GM19324 (cell line): ENCODE results near the gene SLC22A12.

Source experiments
- ATAC-seq: cut with Tn5 transposase; IDR thresholded peaks from one replicate; pipeline ENCODE4 v1.9.1; 2021; ENCODE audit warnings: mild to moderate bottlenecking, moderate library complexity; ENCODE audit not compliant: unreplicated experiment, low FRiP score

The SLC22A12 gene

DNA sequence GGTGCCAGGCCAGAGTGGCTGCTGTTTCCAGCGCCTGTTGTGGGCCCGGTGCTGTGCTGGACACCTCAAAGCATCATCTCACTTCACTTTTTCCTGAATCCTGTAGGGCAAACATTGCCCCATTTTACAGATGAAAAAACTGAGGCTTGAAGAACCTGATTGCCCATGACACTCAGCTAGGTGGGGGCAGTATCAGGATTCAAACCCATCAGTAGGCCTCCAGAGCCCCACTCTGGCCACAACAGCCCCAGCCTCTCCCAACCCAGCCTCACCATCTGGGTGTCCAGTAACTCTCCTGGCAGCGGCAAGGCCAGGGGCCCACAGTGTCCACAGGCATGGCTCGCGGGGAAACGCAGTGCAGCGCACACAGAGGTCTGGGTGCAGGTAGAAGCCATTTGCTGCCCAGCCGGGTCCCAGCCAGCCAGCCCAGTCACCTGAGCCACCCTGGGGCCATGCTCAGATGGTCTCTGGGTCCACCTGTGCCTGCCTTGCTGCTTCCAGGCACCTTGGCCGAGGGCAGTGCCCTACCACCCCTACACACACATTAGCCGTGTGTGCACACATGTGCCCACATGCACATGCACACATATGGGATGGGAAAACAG lies 11.5 kb downstream of the SLC22A12 start:
- ATAC-seq = no peak

DNA sequence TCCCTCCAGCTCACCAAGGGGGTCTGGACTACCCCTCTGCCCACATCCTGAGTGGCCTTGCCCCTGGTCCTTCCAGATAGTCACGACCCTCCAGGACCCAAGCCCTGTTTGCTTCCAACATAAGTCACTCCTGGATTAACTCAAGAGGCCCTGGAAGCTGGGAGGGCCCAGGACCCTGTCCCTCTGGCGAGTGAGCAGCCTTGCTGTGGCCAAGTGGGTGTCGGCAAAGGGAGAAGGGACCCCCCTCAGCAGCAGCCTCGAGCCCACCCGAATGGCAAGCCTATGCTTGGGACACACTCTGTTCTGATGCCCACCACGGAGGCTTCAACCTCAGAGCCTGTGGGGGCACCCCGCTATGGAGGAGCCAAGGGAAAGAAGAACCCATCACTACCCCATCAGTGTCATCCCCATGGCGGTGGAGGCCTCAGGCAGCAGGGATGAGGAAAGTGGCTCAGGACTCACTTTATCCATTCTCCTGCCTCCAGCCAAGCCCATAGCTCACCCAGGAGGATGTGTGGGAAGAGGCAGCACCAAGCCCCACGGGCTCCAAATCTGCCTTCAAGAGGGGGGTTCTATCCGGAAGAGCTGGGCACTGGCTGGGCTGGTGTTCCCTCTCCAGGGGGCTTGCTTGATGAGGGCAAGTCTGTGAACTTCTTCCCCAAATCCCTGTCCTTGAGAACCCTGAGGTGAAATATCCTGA lies 12.5 kb downstream of the SLC22A12 start:
- no peak for ATAC-seq

DNA sequence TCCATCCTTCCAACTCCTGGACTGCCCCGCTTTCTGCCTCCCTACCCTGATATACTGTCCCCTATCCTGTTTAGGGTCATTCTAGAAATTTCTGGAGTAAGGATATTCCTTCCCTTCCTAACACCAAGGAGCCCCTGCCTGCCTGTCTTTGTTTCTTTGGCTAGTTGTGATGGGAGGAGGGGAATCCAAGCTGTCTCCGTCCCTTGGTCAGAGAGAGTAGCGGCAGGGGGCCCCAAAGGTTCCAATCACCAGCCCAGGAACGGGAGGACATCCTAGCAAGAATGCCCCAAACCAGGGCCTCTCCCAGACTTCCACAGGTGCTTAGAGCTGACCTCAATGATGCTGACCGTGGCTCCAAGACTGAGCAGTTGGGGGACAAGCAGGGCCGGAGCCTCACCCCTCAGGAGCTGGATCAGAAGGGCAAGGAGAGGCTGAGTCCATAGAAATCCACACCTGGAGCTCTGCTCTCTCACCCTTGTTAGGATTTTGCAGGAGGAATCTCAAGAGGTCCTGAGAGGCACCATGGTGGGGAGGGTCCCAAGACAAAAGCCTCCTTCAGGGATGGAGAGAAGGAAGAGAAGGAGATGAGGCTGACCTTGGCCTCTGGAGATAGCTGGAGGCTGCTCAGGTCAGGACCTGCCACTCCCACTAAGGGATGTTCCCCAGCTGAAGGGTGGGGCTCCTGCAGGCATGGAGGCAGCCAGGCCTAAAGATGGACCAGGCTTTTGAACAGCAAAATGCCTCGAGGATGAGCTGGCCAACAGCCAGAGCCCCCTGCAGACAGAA lies 13.6 kb downstream of the SLC22A12 start:
- ATAC-seq = no peak

DNA sequence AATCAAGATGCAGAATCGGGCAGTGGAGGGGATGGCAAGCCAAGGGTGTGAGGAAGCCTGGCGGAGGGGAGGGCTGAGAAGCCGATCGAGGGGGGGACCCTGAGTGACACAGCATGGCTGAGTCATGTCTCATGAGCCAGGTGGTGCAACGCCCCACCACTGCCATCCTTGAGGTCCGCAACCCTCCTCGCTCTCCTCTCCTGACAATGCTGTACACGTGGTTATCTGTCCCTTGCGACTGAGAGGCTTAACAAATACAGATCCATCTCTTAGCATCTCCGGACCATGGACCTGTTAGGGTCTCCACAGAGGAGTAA lies 14.2 kb downstream of the SLC22A12 start:
- ATAC-seq = no peak

DNA sequence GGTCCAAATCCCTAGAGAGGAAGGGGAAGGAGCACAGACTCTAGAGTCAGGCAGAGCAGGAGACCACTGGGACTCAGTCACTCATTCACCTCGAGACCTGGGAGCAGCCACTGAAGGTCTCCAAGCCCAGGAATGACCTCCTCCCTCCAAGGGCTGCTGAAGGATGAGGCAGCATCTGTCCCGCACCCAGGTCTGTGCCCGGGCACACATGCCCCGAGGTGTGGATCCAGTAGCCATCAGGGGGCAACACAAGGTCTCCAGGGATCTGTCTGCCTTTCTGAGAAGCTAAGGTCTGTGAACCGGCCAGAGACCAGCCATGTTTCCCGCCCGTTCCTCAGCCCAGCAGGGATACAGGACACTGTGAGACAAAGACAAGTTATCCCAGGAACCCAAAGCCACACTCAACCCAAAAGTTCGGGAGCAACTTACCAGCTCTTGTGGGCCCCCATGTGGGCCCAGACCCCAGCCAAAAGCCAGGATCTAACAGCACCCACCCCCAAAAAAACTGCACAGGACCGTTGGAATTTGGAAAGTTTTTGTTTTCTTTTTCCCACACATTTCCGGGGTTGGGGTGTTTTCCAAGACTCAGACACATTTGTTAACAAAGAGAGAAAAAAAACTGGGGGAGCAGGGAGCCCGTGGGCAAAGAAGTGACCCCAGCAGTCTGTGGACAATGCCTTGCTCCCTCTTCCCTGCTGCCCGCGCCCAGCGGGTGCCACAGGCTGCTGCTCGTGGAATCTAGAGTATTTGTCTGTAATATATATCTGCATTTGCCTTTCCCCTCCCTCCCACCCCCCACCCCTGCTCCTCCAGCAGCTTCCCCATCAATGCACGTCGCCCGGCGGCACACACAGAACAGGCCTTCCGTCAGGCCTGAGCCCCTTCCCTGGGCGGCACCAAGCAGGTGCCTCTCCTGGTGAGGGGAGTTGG lies 14.9 kb downstream of the SLC22A12 start:
- ATAC-seq = no peak

DNA sequence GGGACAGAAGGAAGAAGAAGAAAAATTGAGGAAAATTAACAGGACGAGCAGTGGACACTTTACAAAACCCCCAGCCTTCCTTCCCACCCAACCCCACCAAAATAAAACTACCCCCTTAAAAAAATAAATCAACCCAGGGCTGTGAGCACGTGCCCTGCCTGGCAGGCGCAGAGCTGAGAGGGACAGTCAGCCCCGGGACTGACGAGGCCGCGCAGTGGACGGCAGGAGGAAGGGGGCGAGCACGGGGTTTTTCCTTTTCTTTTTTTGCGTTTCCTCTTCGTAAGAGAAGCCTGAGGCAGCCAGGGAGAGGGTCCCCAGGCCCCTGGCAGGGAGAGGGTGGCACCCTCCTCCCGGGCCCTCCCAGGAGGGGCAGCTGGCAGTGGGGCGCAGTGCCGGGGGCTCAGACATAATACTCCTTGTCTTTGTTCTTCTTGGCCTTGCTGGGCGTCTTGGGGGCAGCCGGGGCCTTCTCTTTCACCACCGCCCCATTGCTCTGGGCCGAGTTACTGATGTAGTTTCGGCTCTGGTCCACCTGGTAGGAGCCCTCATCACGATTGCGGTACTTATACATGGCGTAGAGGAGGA lies 15.9 kb downstream of the SLC22A12 start:
- no peak for ATAC-seq

DNA sequence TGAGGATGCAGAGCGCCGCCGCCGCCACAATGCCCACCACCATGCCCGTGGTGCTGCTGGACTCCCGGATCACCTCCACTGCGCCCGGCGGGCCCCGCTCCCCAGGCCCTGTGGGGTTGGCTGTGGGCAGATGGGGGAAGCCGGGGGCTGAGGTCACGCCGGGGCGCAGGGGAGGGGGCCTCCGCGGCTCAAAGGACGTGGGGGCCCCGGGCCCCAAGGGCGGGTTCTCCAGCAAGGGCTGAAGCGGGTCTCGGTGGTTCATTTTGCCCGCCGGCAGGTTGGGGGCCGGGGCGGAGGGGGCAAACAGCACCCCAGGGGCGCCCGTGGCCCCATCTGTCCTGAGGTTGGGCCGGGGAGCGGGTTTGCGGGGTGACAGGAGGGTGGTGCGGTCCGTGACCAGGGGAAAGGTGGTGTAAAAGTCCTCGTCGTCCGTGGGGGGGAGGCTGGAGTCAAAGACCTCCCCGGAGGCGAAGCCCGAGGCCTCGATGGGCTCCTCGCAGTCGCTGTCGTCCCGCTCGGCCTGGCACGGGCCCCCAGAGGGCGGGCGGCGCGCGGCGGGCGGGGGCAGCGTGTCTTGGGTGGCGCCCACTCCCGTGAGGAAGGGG lies 16.5 kb downstream of the SLC22A12 start:
- no peak for ATAC-seq

DNA sequence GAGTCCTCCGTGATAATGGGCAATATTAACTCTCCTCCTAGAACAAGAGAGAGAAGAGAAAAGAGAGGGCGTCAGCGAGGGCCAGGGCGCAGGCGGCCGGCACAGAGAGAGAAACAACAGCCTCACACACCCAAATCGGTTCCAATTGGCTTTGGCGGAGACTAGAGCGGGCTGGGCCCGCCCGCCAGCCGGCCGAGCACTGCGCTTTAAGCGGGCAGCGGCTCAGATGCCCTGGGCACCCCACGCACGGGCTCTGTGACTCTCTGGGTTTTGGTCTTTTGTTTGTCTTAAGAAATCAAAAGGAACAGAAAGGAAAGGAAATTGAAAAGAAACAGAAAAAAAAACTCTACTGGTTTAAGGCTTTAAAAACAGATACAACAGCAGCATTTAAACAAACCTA lies 17.0 kb downstream of the SLC22A12 start:
- ATAC-seq = no peak

DNA sequence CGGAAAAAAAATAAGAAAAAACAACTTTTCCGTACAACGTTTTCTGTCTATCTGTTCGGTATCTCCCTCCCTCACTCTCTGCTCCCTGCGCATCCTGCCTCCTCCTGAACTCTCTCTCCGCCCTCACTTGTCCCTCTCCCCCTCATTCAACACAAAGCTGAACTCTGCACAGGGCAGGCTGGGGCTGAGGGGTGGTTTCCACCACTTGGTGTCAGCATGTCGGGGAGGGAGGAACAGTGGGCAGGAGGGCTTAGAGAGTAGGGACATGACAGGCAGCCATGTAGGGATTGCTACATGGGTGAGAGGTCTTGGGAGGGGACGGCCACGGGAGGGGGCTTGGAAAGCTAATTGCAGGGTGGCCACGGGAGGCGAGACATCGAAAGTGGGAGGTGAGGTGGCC lies 17.6 kb downstream of the SLC22A12 start:
- ATAC-seq = no peak

DNA sequence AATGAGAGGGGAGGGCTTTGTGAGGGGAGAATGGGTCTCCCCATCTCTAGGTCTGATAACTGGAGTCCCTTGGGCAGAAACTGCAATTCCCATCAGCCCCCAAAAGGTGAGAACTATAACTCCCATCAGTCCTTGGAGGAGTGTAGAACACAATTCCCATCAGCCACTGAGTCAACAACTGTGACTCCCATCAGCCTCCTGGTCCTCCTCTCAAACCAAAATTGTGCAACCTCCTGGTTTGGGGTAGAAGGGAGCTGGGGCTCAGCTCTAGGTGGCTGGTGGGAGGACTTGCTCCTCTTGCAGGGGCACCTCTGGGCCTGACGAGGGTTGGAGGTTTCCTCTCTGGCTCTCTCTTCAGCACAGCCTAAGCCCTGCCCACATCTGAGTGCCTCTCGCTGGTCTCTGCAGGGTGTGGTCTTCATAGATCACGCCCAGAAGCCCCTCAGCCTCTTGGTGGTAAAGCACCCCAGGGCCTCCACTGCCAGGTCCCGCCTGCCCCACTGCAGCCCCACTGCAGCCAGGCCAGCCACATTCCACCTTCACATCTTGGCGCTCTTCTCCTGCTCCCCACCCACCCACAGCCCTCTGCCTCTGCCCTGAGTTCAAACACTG lies 18.5 kb downstream of the SLC22A12 start:
- ATAC-seq = no peak

DNA sequence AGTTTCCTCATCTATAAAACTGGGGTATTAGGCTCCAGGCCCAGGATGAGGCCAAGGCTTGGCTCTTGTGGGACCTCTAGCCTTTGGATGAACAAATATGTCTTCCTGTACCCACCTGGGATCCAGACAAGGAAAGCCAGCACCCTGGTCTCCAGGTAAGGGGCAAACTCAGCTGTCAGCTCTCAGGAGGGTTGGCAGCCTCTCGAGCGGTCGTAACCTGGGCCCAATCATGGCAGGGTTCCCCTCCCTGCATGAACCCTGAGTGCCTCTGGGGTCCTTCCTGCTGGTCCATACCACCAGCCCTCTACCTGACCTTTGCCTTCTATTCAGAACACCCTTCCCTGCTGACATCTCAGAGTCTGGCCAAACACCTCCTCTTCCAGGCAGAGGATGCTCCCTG lies 19.6 kb downstream of the SLC22A12 start:
- no peak for ATAC-seq

DNA sequence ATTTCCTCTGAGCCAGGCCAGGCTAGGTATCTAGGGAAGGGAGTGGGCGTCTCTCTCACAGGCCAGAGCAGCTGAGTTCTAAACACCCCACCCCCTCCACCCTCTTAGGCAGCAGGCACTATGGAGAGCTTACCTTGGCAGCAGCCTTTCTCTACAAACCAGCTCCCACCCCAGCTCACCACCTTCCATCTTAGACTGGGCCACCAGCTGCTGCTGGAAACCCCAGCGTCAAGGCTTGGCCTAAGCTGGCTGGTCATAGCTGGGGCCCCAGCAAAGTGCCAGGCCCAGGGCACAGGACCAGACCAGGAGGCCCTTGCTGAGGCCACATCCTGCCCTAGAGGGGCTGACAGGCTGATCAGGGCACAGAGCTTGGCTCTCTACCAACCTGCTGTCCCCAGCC lies 20.2 kb downstream of the SLC22A12 start:
- no peak for ATAC-seq

DNA sequence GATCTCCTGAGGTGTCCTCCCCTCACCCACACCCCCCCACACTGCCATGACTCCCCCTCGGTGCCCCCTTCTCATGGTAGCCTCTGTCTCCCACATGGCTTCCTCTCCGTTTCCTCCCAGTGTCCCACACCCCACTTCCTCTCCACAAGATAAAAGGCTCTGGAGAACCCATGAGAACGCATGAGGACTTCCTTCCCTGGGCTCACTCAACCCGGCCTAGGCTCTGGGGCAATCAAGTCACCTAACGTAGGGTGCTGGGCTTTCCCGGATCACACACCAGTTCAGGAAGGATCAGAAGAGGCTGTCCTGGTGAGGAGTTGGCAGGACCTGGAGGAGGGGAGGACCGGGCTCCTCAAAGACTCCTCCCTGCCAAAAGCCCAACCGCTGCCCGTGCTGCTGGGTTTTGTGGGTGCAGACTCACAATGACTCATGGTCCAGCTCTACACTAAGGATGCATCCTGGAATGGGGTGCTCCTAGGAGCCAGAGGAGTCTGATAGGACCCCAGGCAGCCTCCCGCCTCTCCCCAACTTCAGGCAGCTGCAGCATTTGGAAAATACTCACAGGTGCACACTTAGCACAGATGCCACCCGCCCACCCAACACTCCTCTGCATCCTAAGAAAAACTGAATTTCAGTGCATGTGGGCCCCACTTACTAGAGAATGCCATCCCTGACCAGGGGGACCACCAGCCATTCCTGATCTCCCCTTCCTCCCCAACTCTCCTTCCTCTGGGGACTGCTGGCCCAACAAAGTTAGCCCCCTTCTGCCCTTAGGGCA lies 21.0 kb downstream of the SLC22A12 start:
- ATAC-seq = no peak

DNA sequence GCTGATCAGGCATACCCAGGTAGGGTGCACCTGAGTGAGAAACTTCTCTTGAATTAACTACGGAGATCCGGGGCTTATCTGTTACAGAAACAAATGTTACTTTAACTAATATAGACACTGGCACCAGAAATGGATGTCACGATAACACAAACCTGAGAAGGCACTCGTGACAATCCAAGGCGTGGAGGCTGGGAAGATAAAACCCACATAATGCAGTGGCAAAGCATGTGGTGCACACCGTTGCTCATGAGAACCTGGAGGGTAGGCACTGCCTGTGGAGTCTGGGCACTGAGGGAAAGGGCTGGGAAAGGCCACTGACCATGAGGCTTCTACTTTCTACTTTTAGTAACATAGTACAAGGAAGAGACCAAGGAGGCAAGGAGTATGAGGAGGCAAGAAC lies 22.6 kb downstream of the SLC22A12 start:
- no peak for ATAC-seq

DNA sequence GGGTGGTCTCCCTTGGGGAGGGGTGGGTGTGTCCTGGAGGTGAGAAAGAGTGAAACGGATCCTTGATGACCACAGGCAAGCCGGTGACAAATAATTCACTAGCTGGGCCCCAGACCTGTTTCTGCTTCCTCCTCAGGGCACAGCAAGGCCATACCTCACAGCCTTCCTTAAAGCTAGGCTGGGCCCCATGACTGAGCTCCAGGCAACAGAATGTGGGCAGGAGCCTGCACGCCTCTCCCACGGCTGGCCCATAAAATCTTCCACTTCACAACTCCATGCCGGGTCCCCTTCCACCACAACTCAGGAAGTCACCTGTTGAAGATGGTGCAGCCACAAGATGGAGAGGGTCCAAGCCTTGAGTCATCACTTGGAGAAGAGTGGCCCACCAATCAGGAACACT lies 23.9 kb downstream of the SLC22A12 start:
- ATAC-seq = no peak

DNA sequence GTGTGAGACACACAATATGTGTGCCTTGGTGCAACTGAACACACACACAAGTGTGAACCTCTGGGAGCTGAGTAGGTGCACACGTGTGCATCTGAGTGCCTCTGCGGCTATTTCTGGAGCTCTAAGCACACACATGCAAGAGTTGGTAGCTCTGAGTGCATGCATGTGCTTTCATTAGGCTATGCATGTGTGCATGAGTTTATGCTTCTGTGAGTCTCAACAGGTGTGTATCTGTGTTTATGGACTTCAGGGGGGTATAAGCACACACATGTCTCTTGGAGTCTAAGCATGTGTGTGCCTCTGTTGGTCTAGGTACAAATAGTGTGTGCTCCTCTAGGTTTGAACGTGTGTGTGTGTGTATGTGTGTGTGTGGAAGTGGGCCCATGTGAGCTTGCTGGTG lies 25.8 kb downstream of the SLC22A12 start:
- ATAC-seq = no peak

DNA sequence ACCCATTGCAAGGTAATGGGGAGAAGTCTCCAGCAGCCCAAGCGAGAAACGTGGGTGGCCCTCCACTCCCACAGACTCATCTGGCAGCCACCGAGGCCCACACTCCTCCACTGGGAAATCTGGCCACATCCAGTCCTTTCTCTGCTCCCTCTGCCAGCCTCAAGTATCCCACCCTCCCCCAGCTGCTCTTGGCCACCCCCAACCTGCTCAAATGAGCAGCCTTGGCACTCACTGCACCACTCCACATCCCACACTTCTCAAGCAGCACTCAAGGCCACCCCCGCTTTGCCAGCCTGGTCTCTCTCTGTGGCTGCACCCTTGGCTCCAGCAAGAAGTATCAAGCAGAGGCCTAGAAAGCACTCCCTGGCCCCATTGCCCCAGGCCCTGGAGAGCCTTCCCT lies 28.2 kb downstream of the SLC22A12 start:
- ATAC-seq = no peak

DNA sequence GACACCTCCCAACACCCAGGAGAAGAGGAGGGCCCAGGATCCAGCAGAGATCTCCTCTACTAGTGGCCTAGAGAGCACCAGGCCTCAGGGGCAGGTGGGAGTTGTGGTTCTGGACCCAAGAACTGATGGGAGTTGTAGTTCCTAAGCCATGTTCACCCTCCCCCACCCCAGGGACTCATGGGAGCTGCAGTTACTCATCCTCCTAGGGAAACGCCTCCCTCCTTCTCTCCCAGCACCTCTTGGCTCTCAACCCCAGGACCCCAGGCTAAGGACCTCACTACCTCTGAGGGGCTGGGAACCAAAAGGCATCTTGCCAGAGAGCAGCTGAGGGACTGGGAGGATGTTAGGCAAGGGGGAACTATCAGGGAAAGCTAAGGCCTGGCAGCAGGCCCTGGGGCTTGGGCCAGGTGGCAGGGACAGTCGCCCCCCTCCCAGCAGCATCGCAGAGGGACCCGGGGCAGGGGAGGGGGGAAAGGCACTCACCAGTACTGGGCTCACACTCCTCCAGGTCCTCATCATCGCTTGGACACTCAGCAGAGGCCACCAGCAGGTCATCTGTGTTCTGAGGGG lies 28.9 kb downstream of the SLC22A12 start:
- no peak for ATAC-seq
